ENCODE measurements around the gene BFSP2.

Gene BFSP2

GRCh38 chr3:133393204-133393603 lies 6.7 kb upstream of the BFSP2 start:
- no peaks in the 10 kb centered on the region for H4K20me1 ChIP-seq (ENCODE audit: low read depth, low read length)
- no peaks in the 10 kb centered on the region for H3F3A ChIP-seq (ENCODE audit: insufficient read depth)
- no peaks in the 10 kb centered on the region for H3K9me2 ChIP-seq (replicated peaks; ENCODE audit: insufficient read depth, low read length)
- no peaks in the 10 kb centered on the region for H3K79me2 ChIP-seq (ENCODE audit: insufficient read depth, low read length)
- H3K9ac ChIP-seq (ENCODE audit: low read length) = no peak overlapping the region
- H3K9me3 ChIP-seq (ENCODE audit: insufficient read depth, low read length) = no peaks in the 10 kb centered on the region
- H3K36me3 ChIP-seq (ENCODE audit: low read length) = no peaks in the 10 kb centered on the region
- no peak for TF ChIP-seq EZH2phosphoT487 (conservative IDR thresholded peaks at IDR 0.05; ENCODE audit: low read length)
- no peak for TF ChIP-seq CTCF (IDR thresholded peaks at IDR 0.05; ENCODE audit: insufficient read depth, low read length, poor library complexity, severe bottlenecking)
- no peak overlapping the region for H2AFZ ChIP-seq (ENCODE audit: low read depth, low read length, severe bottlenecking)
- no peaks in the 10 kb centered on the region for H3K27me3 ChIP-seq (ENCODE audit: low read length)
- no peak overlapping the region for H3K27ac ChIP-seq (ENCODE audit: low read depth, low read length)
- H3K4me3 ChIP-seq (ENCODE audit: insufficient read depth, low read length, poor library complexity, severe bottlenecking) = no peak overlapping the region
- no peak overlapping the region for H3K4me2 ChIP-seq (ENCODE audit: low read depth, low read length, poor library complexity, severe bottlenecking)

DNA sequence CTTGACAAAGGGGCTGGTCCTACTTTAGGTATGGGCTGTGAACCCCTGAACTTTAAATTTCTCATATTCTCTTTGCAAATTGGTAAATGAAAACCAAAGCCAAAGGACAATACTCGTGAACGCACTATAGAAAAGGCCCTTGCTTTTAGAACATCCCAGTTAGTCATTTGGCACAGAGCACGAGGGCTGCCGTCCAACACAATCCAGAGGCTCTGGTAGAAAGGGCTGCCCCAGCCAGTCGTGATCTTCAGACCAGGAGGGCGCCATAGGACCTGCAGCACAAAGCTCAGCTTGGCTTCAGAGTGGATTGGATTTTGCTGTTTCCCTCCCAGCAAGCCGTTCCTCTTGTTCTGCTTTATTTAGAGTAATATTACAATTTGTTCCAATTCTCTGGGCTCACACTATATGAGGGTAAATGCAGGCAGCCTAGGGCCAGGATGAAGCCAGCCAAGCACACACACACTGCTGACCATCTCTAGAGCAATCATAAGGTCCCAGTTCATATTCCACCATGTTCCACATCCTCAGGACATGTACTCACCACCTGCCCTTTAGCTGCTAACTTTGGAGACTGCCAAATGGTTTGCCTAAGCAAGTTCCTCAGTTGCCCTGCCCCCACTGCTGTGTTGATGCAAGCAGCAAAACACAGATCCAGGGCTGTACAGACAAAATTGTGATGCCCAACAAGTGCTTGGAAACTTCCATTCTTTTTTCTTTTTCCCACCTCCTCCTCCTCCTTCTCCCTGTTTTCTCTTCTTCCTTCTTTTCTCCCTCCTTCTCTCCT lies 6.0 kb upstream of the BFSP2 start:
- no peaks in the 10 kb centered on the region for H3F3A ChIP-seq (ENCODE audit: insufficient read depth)
- no peak overlapping the region for H3K9ac ChIP-seq (ENCODE audit: low read length)
- no peaks in the 10 kb centered on the region for H3K27me3 ChIP-seq (ENCODE audit: low read length)
- no peak overlapping the region for H3K4me2 ChIP-seq (ENCODE audit: low read depth, low read length, poor library complexity, severe bottlenecking)
- H4K20me1 ChIP-seq (ENCODE audit: low read depth, low read length) = no peaks in the 10 kb centered on the region
- H3K9me3 ChIP-seq (ENCODE audit: insufficient read depth, low read length) = no peaks in the 10 kb centered on the region
- H3K9me2 ChIP-seq (replicated peaks; ENCODE audit: insufficient read depth, low read length) = no peaks in the 10 kb centered on the region
- no peak overlapping the region for H2AFZ ChIP-seq (ENCODE audit: low read depth, low read length, severe bottlenecking)
- no peak for TF ChIP-seq CTCF (IDR thresholded peaks at IDR 0.05; ENCODE audit: insufficient read depth, low read length, poor library complexity, severe bottlenecking)
- no peak for TF ChIP-seq EZH2phosphoT487 (conservative IDR thresholded peaks at IDR 0.05; ENCODE audit: low read length)
- H3K36me3 ChIP-seq (ENCODE audit: low read length) = no peaks in the 10 kb centered on the region
- H3K79me2 ChIP-seq (ENCODE audit: insufficient read depth, low read length) = no peaks in the 10 kb centered on the region
- no peak overlapping the region for H3K4me3 ChIP-seq (ENCODE audit: insufficient read depth, low read length, poor library complexity, severe bottlenecking)
- no peak overlapping the region for H3K27ac ChIP-seq (ENCODE audit: low read depth, low read length)

DNA sequence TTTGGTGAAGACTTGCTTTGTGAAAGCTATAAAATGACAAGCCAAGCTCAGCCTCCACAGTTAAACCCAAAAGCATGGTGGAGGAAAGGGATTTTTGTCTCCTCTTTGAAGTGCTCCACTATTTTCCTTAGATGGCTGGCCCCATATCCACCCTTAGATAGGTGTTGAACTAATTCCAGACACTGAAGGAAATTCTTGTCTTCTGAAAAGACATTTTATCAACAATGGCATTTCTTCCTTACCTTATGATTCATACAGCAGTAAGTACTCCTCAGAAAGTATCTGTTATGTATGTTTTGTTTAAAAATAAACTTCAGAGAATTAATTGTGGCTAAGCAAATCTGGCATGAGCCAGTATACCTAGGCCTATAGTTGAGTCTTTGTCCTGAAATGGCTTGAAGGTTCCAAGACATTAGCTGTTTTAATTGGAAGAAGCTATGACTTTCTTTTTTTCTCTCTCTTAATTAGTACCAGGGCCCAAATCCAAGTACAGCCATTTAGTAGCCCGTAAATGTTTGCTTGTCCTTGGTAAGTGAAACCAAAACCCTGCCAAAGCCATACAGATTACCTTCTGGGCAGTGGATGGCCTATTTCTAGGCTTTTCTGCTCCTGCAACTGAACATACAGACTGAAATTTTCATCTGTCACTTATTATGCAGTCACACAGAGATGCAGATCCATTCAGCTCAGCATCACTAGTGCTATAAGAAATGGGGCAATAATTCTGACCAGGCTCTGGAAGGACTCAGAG lies 5.1 kb upstream of the BFSP2 start:
- H3F3A ChIP-seq (ENCODE audit: insufficient read depth) = no peaks in the 10 kb centered on the region
- no peaks in the 10 kb centered on the region for H3K9me2 ChIP-seq (replicated peaks; ENCODE audit: insufficient read depth, low read length)
- no peak overlapping the region for H3K4me3 ChIP-seq (ENCODE audit: insufficient read depth, low read length, poor library complexity, severe bottlenecking)
- no peak overlapping the region for H3K4me2 ChIP-seq (ENCODE audit: low read depth, low read length, poor library complexity, severe bottlenecking)
- no peak overlapping the region for H3K9ac ChIP-seq (ENCODE audit: low read length)
- H2AFZ ChIP-seq (ENCODE audit: low read depth, low read length, severe bottlenecking) = no peak overlapping the region
- H3K27me3 ChIP-seq (ENCODE audit: low read length) = no peaks in the 10 kb centered on the region
- no peak overlapping the region for H3K27ac ChIP-seq (ENCODE audit: low read depth, low read length)
- no peaks in the 10 kb centered on the region for H3K79me2 ChIP-seq (ENCODE audit: insufficient read depth, low read length)
- no peaks in the 10 kb centered on the region for H3K36me3 ChIP-seq (ENCODE audit: low read length)
- H4K20me1 ChIP-seq (ENCODE audit: low read depth, low read length) = no peaks in the 10 kb centered on the region
- H3K9me3 ChIP-seq (ENCODE audit: insufficient read depth, low read length) = no peaks in the 10 kb centered on the region
- TF ChIP-seq CTCF (IDR thresholded peaks at IDR 0.05; ENCODE audit: insufficient read depth, low read length, poor library complexity, severe bottlenecking) (no peak), EZH2phosphoT487 (conservative IDR thresholded peaks at IDR 0.05; ENCODE audit: low read length) (no peak)
